ENCODE measurements around the gene PDE4B.

PDE4B gene

GRCh38 chr1:66323958-66324625, 531.4 kb downstream of the PDE4B start:
- no peak for DNase-seq

DNA sequence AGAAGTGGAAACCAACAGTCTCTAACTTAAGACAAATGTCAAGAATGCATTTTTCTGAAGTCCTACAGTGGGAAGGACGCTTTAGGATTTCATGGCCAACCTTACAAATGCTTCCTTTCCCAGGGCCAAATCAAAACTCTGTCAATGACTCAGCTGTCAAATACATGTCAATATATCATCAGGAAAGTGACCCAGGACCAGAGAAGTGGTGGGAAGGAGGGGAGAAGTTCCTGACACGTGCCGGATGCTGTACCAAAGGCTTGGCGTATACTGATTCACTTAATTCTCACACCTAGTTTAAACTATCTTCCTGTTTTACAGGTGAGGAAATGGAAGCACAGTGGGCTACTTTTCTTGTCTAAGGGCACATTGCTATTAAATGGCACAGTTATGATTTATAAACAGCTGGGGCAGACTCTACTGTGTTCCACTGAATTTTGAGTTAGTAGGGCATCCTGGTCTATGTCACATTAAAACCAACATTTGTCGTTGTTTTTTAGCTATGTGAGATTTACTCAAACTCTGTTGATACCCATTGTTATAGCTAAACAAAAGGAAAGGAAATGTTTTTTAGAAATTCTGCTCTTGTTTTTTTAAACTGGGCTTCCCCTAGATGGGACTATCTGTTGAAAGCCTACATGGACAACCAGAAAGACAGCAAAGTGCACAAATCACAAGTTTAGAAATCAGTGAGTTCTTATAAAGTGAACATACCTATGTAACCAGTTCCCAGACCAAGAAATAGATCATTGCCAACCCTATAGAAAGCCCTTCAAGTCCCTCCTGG, 533.1 kb downstream of the PDE4B start:
- no peak for DNase-seq

GRCh38 chr1:66326867-66327266, 534.2 kb downstream of the PDE4B start:
- DNase-seq: no peak

- no peak for DNase-seq
Measured at GRCh38 chr1:66327588-66327987, 534.9 kb downstream of the PDE4B start.

DNA sequence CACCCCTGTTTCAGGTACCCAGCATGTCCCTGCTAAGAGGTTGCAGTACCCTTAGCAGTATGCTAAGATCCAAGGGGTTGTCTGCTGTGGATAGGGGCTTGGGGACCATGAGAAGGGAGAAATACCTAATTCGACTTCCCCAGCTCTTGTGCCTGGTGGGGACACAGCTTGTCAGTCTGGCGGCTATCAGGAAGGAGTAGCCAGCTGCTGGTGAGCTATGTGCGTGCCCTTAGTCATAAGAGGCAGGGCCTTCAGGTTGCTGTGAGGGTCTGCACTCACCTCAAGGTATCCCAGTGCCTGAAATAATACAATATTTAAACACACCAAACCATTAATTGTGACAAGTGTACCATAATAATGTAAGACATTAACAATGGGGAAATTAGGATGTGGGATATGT, 536.2 kb downstream of the PDE4B start:
- DNase-seq: no peak

DNA sequence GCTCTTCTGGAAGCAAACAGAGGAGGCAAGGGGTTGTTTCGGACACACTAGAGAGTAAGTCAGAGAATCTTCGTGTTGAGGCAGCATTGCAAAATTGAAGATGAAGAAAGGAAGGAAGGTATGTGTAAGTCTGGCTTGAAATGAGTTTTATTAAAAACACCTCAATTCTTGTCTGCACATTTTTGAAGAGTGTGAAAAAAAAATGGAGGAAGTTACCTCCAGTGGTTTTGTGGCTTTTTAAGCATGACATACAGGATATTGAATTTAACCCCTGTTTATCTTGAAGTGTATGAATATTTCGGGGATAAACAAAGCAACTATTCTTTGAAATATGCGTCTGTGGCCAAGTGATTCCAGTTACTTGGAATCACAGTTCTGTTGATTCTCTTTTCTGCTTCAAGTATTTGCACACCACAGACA, 538.0 kb downstream of the PDE4B start:
- DNase-seq: no peak

GRCh38 chr1:66331658-66332547, 539.2 kb downstream of the PDE4B start:
- peak; percentile 79 for DNase-seq

DNA sequence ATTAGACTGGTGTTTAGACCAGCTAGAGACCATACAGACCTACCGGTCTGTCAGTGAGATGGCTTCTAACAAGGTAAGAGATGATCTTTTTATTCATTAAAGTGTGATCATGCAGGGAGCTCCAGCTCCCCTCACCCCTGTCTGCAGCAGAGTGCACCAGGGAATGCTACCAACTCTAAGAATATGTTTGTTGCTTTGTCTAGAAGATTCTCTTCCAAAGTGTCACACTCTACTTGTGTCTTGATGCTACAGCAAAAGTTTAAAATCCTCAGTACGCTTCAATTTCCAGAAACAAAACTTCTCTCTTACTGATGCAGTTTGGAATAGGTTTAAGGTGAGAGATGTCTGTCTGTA, 539.8 kb downstream of the PDE4B start:
- DNase-seq: no peak

GRCh38 chr1:66333466-66334199, 540.9 kb downstream of the PDE4B start:
- DNase-seq: no peak

GRCh38 chr1:66334318-66334717, 541.6 kb downstream of the PDE4B start:
- DNase-seq: no peak

GRCh38 chr1:66335125-66335524, 542.4 kb downstream of the PDE4B start:
- no peak for DNase-seq

- DNase-seq: peak; percentile 87
Measured at GRCh38 chr1:66335859-66336640, 543.4 kb downstream of the PDE4B start.

- DNase-seq: no peak
Measured at GRCh38 chr1:66336641-66336990, 543.9 kb downstream of the PDE4B start.

- DNase-seq: no peak
Measured at GRCh38 chr1:66337249-66337648, 544.6 kb downstream of the PDE4B start.

DNA sequence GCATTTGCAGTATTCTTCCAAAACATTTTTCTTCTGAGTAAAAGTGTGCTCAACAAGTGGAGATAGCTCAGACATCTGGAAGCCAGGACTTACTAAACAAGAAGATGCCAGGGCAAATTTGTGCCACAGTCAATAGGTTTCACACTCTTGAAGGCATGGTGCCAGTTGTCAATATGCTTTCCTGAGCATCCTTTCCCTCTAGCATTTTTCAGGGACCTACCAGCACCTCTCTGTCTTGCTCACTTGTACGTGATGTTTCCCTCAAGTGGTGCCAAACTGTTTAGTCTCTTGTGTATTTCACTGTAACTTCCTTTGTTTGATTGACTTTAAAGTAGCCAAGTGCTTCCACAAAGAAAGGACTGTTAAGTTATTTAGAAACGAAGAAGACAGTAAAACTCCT, 547.2 kb downstream of the PDE4B start:
- DNase-seq: no peak

- DNase-seq: no peak
Measured at GRCh38 chr1:66341446-66342089, 548.9 kb downstream of the PDE4B start.

- DNase-seq: no peak
Measured at GRCh38 chr1:66342707-66343106, 550.0 kb downstream of the PDE4B start.

GRCh38 chr1:66343569-66344325, 551.1 kb downstream of the PDE4B start:
- no peak for DNase-seq

- DNase-seq: no peak
Measured at GRCh38 chr1:66346057-66346795, 553.5 kb downstream of the PDE4B start.

DNA sequence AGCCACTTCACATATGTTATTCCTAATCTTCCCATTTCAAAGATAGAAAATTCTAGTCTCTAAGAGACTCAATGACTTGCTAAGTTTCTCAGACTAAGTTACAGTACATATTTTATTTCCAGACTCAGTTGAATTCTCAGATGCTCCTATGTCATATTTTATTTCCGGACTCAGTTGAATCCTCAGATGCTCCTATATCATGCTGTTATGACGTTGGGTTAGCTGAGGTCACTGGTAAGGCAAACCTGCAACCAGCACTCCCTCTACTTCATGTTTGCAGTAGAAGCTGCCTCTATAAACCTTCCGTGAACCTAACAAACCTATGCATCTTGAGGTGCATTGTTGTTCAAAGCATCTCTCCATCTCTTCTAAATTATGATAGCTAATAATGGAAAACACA, 554.2 kb downstream of the PDE4B start:
- DNase-seq: no peak
